GM21381 (cell line): ENCODE results near the gene LEAP2.

Source experiments
- ATAC-seq: cut with Tn5 transposase; IDR thresholded peaks from one replicate; pipeline ENCODE4 v1.9.1; 2021; ENCODE audit warnings: mild to moderate bottlenecking, moderate library complexity; ENCODE audit not compliant: unreplicated experiment

The LEAP2 gene

GRCh38 chr5:132876020-132876759 is 2.7 kb downstream of the LEAP2 start:
- ATAC-seq: no peak

- no peak for ATAC-seq
Measured at GRCh38 chr5:132877466-132877865, 4.0 kb downstream of the LEAP2 start.

- no peak for ATAC-seq
Measured at GRCh38 chr5:132877938-132878337, 4.5 kb downstream of the LEAP2 start.

- ATAC-seq: no peak
Measured at GRCh38 chr5:132883261-132883834, 9.9 kb downstream of the LEAP2 start.

- ATAC-seq: no peak
Measured at GRCh38 chr5:132884548-132884947, 11.1 kb downstream of the LEAP2 start.

GRCh38 chr5:132886064-132886823 is 12.8 kb downstream of the LEAP2 start:
- ATAC-seq: no peak

GRCh38 chr5:132887283-132887682 is 13.8 kb downstream of the LEAP2 start:
- ATAC-seq: no peak

- ATAC-seq: no peak
Measured at GRCh38 chr5:132889501-132889900, 16.0 kb downstream of the LEAP2 start.

- no peak for ATAC-seq
Measured at GRCh38 chr5:132890817-132891216, 17.3 kb downstream of the LEAP2 start.

- no peak for ATAC-seq
Measured at GRCh38 chr5:132895719-132896305, 22.3 kb downstream of the LEAP2 start.

GRCh38 chr5:132896685-132897084 is 23.2 kb downstream of the LEAP2 start:
- ATAC-seq: no peak

GRCh38 chr5:132898094-132898493 is 24.6 kb downstream of the LEAP2 start:
- ATAC-seq: no peak

- no peak for ATAC-seq
Measured at GRCh38 chr5:132901036-132901435, 27.6 kb downstream of the LEAP2 start.

- ATAC-seq: no peak
Measured at GRCh38 chr5:132901730-132902129, 28.3 kb downstream of the LEAP2 start.

- ATAC-seq: no peak
Measured at GRCh38 chr5:132905938-132906337, 32.5 kb downstream of the LEAP2 start.

- no peak for ATAC-seq
Measured at GRCh38 chr5:132907161-132907560, 33.7 kb downstream of the LEAP2 start.

GRCh38 chr5:132909702-132910101 is 36.2 kb downstream of the LEAP2 start:
- ATAC-seq: no peak

- no peak for ATAC-seq
Measured at GRCh38 chr5:132915681-132916080, 42.2 kb downstream of the LEAP2 start.

- ATAC-seq: no peak
Measured at GRCh38 chr5:132916086-132916485, 42.6 kb downstream of the LEAP2 start.
